ENCODE measurements around the gene NEURL1B. TPM values are rescaled to one million over a fixed set of nuclear protein-coding genes. Genes with fewer than 3 reads are reported as not detected.
"Not testable (repeated sequence)": the region's sequence is repeated elsewhere in the genome, so short reads cannot be mapped to it uniquely, and the experiment has no call there.

Gene NEURL1B
- total RNA-seq, 1 experiment from 2014 or later, result 15.4 TPM

GRCh38 chr5:172644266-172644665 is 3.2 kb downstream of the NEURL1B start:
- DNase-seq (ENCODE audit: low read depth in 1 of 2, low spot score in 2 of 2), result no peak
- Histone ChIP-seq H3K9me3 (replicated peaks) (peaks cover 4% of the 10 kb centered on the region), H3K36me3 (peaks cover 40% of the 10 kb centered on the region), H3K27ac (no peak overlapping the region), H3K4me3 (no peak overlapping the region), H3K4me1 (replicated peaks) (peaks cover 31% of the 10 kb centered on the region), H3K27me3 (replicated peaks) (no peaks in the 10 kb centered on the region)

- no peak for DNase-seq (ENCODE audit: low read depth in 1 of 2, low spot score in 2 of 2)
- H3K4me3 ChIP-seq, result no peak overlapping the region
- no peaks in the 10 kb centered on the region for H3K27me3 ChIP-seq (replicated peaks)
- H3K36me3 ChIP-seq, result peaks cover 40% of the 10 kb centered on the region
- H3K9me3 ChIP-seq (replicated peaks), result peaks cover 4% of the 10 kb centered on the region
- H3K27ac ChIP-seq, result no peak overlapping the region
- H3K4me1 ChIP-seq (replicated peaks), result peaks cover 35% of the 10 kb centered on the region
Observed at GRCh38 chr5:172644711-172645110, 3.6 kb downstream of the NEURL1B start.

- Histone ChIP-seq H3K27me3 (replicated peaks) (no peaks in the 10 kb centered on the region), H3K36me3 (peaks cover 40% of the 10 kb centered on the region), H3K9me3 (replicated peaks) (peaks cover 4% of the 10 kb centered on the region), H3K4me3 (no peak overlapping the region), H3K27ac (no peak overlapping the region), H3K4me1 (replicated peaks) (peaks cover 38% of the 10 kb centered on the region)
- no peak for DNase-seq (ENCODE audit: low read depth in 1 of 2, low spot score in 2 of 2)
Observed at GRCh38 chr5:172645271-172646055, 4.4 kb downstream of the NEURL1B start.

GRCh38 chr5:172646716-172647285 is 5.7 kb downstream of the NEURL1B start:
- H3K4me1 ChIP-seq (replicated peaks), result peaks cover 27% of the 10 kb centered on the region
- no peaks in the 10 kb centered on the region for H3K9me3 ChIP-seq (replicated peaks)
- DNase-seq (ENCODE audit: low read depth in 1 of 2, low spot score in 2 of 2), result no peak
- no peak overlapping the region for H3K4me3 ChIP-seq
- no peaks in the 10 kb centered on the region for H3K27me3 ChIP-seq (replicated peaks)
- peaks cover 33% of the 10 kb centered on the region for H3K36me3 ChIP-seq
- no peak overlapping the region for H3K27ac ChIP-seq

GRCh38 chr5:172647352-172648012 is 6.4 kb downstream of the NEURL1B start:
- DNase-seq (ENCODE audit: low read depth in 1 of 2, low spot score in 2 of 2), result no peak

GRCh38 chr5:172648013-172648381 is 6.9 kb downstream of the NEURL1B start:
- Histone ChIP-seq H3K27ac (no peak overlapping the region), H3K9me3 (replicated peaks) (no peaks in the 10 kb centered on the region), H3K4me1 (replicated peaks) (peaks cover 15% of the 10 kb centered on the region), H3K4me3 (no peak overlapping the region), H3K36me3 (peaks cover 30% of the 10 kb centered on the region), H3K27me3 (replicated peaks) (no peaks in the 10 kb centered on the region)
- no peak for DNase-seq (ENCODE audit: low read depth in 1 of 2, low spot score in 2 of 2)

More at GRCh38 chr5:172647352-172648012, 6.4 kb downstream of the NEURL1B start:
- H3K27me3 ChIP-seq (replicated peaks), result no peaks in the 10 kb centered on the region
- H3K4me1 ChIP-seq (replicated peaks), result peaks cover 20% of the 10 kb centered on the region
- H3K27ac ChIP-seq, result no peak overlapping the region
- no peak overlapping the region for H3K4me3 ChIP-seq
- peaks cover 32% of the 10 kb centered on the region for H3K36me3 ChIP-seq
- H3K9me3 ChIP-seq (replicated peaks), result no peaks in the 10 kb centered on the region

- no peak for DNase-seq (ENCODE audit: low read depth in 1 of 2, low spot score in 2 of 2)
- peaks cover 30% of the 10 kb centered on the region for H3K36me3 ChIP-seq
- no peak overlapping the region for H3K4me3 ChIP-seq
- H3K27ac ChIP-seq, result no peak overlapping the region
- H3K4me1 ChIP-seq (replicated peaks), result peaks cover 10% of the 10 kb centered on the region
- H3K9me3 ChIP-seq (replicated peaks), result no peaks in the 10 kb centered on the region
- H3K27me3 ChIP-seq (replicated peaks), result no peaks in the 10 kb centered on the region
Observed at GRCh38 chr5:172648755-172649154, 7.7 kb downstream of the NEURL1B start.

- H3K4me3 ChIP-seq; H3K27ac ChIP-seq; H3K27me3 ChIP-seq (replicated peaks); H3K9me3 ChIP-seq (replicated peaks); DNase-seq (ENCODE audit: low read depth in 1 of 2, low spot score in 2 of 2): not testable (repeated sequence)
- Histone ChIP-seq H3K4me1 (replicated peaks) (peaks cover 20% of the 10 kb centered on the region), H3K36me3 (peaks cover 15% of the 10 kb centered on the region; the same call in 1 of the 2 replicates)
Observed at GRCh38 chr5:172656496-172656895, 15.4 kb downstream of the NEURL1B start.

GRCh38 chr5:172657524-172658233 is 16.6 kb downstream of the NEURL1B start:
- H3K4me1 ChIP-seq (replicated peaks), result peaks cover 20% of the 10 kb centered on the region
- not testable (repeated sequence) for DNase-seq (ENCODE audit: low read depth in 1 of 2, low spot score in 2 of 2); H3K27ac ChIP-seq; H3K27me3 ChIP-seq (replicated peaks); H3K9me3 ChIP-seq (replicated peaks); H3K4me3 ChIP-seq
- H3K36me3 ChIP-seq, result peaks cover 15% of the 10 kb centered on the region; the same call in 1 of the 2 replicates

GRCh38 chr5:172658391-172658790 is 17.3 kb downstream of the NEURL1B start:
- no peaks in the 10 kb centered on the region for H3K27me3 ChIP-seq (replicated peaks)
- peaks cover 15% of the 10 kb centered on the region; the same call in 1 of the 2 replicates for H3K36me3 ChIP-seq
- peaks cover 5% of the 10 kb centered on the region; the same call in 1 of the 2 replicates for H3K9me3 ChIP-seq (replicated peaks)
- no peak for DNase-seq (ENCODE audit: low read depth in 1 of 2, low spot score in 2 of 2)
- no peak overlapping the region for H3K27ac ChIP-seq
- no peak overlapping the region for H3K4me3 ChIP-seq
- H3K4me1 ChIP-seq (replicated peaks), result peaks cover 20% of the 10 kb centered on the region

- no peak for DNase-seq (ENCODE audit: low read depth in 1 of 2, low spot score in 2 of 2)
Observed at GRCh38 chr5:172658961-172659501, 18.0 kb downstream of the NEURL1B start.

GRCh38 chr5:172659570-172659908 is 18.5 kb downstream of the NEURL1B start:
- H3K4me3 ChIP-seq, result no peak overlapping the region
- H3K36me3 ChIP-seq, result peaks cover 15% of the 10 kb centered on the region; the same call in 1 of the 2 replicates
- H3K27me3 ChIP-seq (replicated peaks), result no peaks in the 10 kb centered on the region
- H3K9me3 ChIP-seq (replicated peaks), result peaks cover 5% of the 10 kb centered on the region; the same call in 1 of the 2 replicates
- peak overlapping the region; percentile 84 for H3K27ac ChIP-seq
- H3K4me1 ChIP-seq (replicated peaks), result peaks cover 26% of the 10 kb centered on the region
- DNase-seq (ENCODE audit: low read depth in 1 of 2, low spot score in 2 of 2), result no peak

More at GRCh38 chr5:172658961-172659501, 18.0 kb downstream of the NEURL1B start:
- H3K9me3 ChIP-seq (replicated peaks), result peaks cover 5% of the 10 kb centered on the region; the same call in 1 of the 2 replicates
- H3K27ac ChIP-seq, result peak overlapping the region; percentile 84; the same call in 1 of the 2 replicates
- H3K27me3 ChIP-seq (replicated peaks), result no peaks in the 10 kb centered on the region
- peaks cover 15% of the 10 kb centered on the region; the same call in 1 of the 2 replicates for H3K36me3 ChIP-seq
- peaks cover 22% of the 10 kb centered on the region for H3K4me1 ChIP-seq (replicated peaks)
- H3K4me3 ChIP-seq, result no peak overlapping the region
